Right cardiac atrium (tissue), 5 donors: ENCODE data around the gene WLS. TPM values are rescaled to one million over a fixed set of nuclear protein-coding genes. Genes with fewer than 3 reads are reported as not detected.

Experiments used
- ATAC-seq, 2 donors: fragments of 200-7000 bp; cut with Tn5 transposase; one replicate each; pipeline versions ENCODE4 v1.8.0 to v1.9.1; 2020; ENCODE audit warnings: moderate library complexity in 2 of 2, mild to moderate bottlenecking in 1 of 2
- DNase-seq, 3 donors: peaks; one replicate each; pipeline ENCODE4 v3.0.0-alpha.2; 2020
- H3K27ac ChIP-seq: one replicate; pipeline ENCODE4 v1.5.1; 2013; ENCODE audit warnings: mild to moderate bottlenecking, low read length, control low read depth, moderate library complexity
- H3K27me3 ChIP-seq: one replicate; pipeline ENCODE4 v1.6.1; 2013; ENCODE audit not compliant: control insufficient read depth, insufficient read depth
- H3K4me1 ChIP-seq: one replicate; pipeline ENCODE4 v1.6.1; 2013; ENCODE audit warnings: low read length; ENCODE audit not compliant: control insufficient read depth, insufficient read depth
- H3K4me3 ChIP-seq: one replicate; pipeline ENCODE4 v1.5.1; 2013; ENCODE audit warnings: low read length, control low read depth
- H3K9me3 ChIP-seq: one replicate; pipeline ENCODE4 v1.6.1; 2013; ENCODE audit warnings: low read length; ENCODE audit not compliant: control insufficient read depth
- WGBS: extraction: QIAGEN DNeasy Blood & Tissue Kit; methylation state at CpG from one replicate; pipeline ENCODE4 v1.1.7; 2013; 5-methylcytosine and 5-hydroxymethylcytosine counted together
- intact Hi-C, 4 donors: fragments of 100-400 bp; cut with DNase I; formaldehyde crosslinking; loops; one replicate each; pipeline versions ENCODE4 v1.11.0 to v1.14.0; 2022 to 2023
- polyA plus RNA-seq: library from polyadenylated mRNA; stranded (reverse); fragments of 200-250 nt; gene quantifications from one replicate; pipeline ENCODE4 v1.2.3, GENCODE V29; 2013
- total RNA-seq, 4 donors: library from RNA; stranded (reverse); fragmentation: NEBNext Ultra II Directional; extraction: Animal tissue kit (Norgen Biotek cat#: 25700); gene quantifications; one replicate each; pipeline ENCODE4 v1.2.1, GENCODE V29; 2021
- donor health status: healthy with polysubstance abuse.
- donor health status: DM: no; HTN: yes; CAD: no.
- donor health status: DM: no; HTN: no; CAD: no.
- donor health status: DM: no; HTN: yes; CAD: no; lungs with severe emphysema.
- donor health status: DM: yes; HTN: yes; CAD: no.

Gene WLS
- total and polyA plus RNA-seq, 5 donors = 50.9 to 102 (median 101) TPM

DNA sequence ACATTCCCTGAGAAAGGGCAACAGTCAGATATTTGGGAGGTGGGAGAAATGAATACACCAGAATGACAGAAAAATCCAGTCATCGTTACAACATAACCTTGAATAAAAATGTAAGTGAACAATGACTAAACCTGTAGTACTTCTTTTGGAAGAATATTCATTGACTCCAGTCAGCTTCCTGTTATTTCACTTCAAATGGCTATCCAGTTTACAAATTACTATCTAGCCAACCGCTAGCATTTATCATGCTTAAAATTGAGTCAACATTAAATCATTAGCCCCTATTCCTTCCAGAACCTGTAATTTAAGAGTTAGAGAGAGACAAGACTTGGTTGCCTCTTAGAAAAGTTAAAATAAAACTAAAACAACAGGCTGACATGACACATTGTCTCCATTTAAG is 33.6 kb downstream of the WLS start:
- H3K4me1 ChIP-seq = peaks cover 7% of the 10 kb centered on the region
- ATAC-seq (no peak), DNase-seq (no peak)
- no peaks in the 10 kb centered on the region for H3K9me3 ChIP-seq
- 54% methylated on average over 2 of the region's 2 CpGs for WGBS
- H3K27me3 ChIP-seq = no peaks in the 10 kb centered on the region
- H3K27ac ChIP-seq = no peak overlapping the region
- H3K4me3 ChIP-seq = no peak overlapping the region
- intact Hi-C loops = no loop called here

GRCh38 chr1:68197891-68198290 is 34.4 kb downstream of the WLS start:
- WGBS = 95% methylated on average over 1 of the region's 1 CpG
- peaks cover 7% of the 10 kb centered on the region for H3K4me1 ChIP-seq

GRCh38 chr1:68197461-68197860 is 34.9 kb downstream of the WLS start:
- DNase-seq (no peak), ATAC-seq (no peak)
- no peaks in the 10 kb centered on the region for H3K27me3 ChIP-seq
- H3K27ac ChIP-seq = no peak overlapping the region
- 67% methylated on average over 2 of the region's 2 CpGs for WGBS
- H3K4me3 ChIP-seq = no peak overlapping the region
- peaks cover 4% of the 10 kb centered on the region for H3K4me1 ChIP-seq
- intact Hi-C loops = no loop called here
- H3K9me3 ChIP-seq = no peaks in the 10 kb centered on the region

More at GRCh38 chr1:68197891-68198290, 34.4 kb downstream of the WLS start:
- Histone ChIP-seq H3K27me3 (no peaks in the 10 kb centered on the region), H3K4me3 (no peak overlapping the region), H3K27ac (no peak overlapping the region), H3K9me3 (no peaks in the 10 kb centered on the region)
- ATAC-seq (no peak), DNase-seq (no peak)
- intact Hi-C loops = no loop called here

DNA sequence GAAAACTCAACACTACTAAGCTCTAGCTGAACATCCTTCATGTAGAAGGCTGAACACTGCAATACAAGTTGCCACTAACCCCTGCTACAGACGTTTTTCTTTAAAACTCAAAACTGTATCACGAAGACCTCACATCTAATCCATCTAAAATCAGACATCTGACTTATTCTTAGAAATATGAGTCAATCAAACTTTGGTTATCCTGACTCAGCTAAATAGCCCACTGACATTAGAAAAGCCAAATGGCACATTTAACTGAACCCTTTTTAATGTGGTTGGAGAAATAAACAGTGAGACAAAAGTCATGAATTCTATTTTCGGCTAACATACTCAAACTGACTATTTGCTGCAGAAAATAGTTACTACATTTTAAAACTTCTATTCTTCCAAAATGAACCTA is 35.6 kb downstream of the WLS start:
- ATAC-seq (no peak), DNase-seq (no peak)
- H3K4me1 ChIP-seq = no peaks in the 10 kb centered on the region
- no peaks in the 10 kb centered on the region for H3K27me3 ChIP-seq
- H3K27ac ChIP-seq = no peak overlapping the region
- H3K4me3 ChIP-seq = no peak overlapping the region
- 49% methylated on average over 3 of the region's 3 CpGs for WGBS
- no peaks in the 10 kb centered on the region for H3K9me3 ChIP-seq
- intact Hi-C loops = no loop called here

- no peaks in the 10 kb centered on the region for H3K9me3 ChIP-seq
- ATAC-seq (no peak), DNase-seq (no peak)
- intact Hi-C loops = no loop called here
- H3K27ac ChIP-seq = no peak overlapping the region
- WGBS = 98% methylated on average over 2 of the region's 2 CpGs
- H3K4me1 ChIP-seq = no peaks in the 10 kb centered on the region
- no peaks in the 10 kb centered on the region for H3K27me3 ChIP-seq
- no peak overlapping the region for H3K4me3 ChIP-seq
Measured at GRCh38 chr1:68191717-68192116, 40.6 kb downstream of the WLS start.

DNA sequence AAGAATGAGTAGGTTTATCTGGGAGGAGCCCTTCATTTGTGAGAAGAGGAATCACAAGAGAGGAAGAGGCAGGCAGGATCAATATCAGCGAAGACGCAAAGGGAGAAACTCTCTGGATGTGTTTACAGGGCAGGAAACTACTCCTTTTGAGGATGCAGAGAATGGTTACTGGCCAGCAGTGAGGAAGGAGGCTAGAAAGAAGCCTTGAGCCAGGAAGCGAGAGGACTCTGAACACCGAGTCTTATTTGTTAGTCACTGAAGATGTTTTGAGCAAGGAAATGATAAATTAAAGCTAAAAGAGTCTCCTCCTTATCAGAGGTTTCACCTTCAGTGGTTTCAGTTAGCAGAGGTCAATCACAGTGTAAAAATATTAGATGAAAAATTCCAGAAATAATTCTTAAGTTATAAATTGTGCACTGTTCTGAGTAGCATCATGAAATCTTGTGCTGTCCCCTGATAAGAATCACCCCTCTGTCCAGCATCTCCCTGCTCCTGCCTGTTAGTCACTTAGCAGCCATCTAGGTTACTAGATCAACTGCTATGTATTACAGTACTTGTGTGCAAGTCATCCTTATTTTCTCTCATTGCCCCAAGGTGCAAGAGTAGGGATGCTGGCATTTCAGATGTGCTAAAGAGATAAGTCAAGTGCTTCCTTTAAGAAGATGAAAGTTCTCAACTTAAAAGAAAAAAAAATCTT is 43.5 kb downstream of the WLS start:
- Histone ChIP-seq H3K27me3 (no peaks in the 10 kb centered on the region), H3K9me3 (no peaks in the 10 kb centered on the region), H3K27ac (no peak overlapping the region), H3K4me3 (no peak overlapping the region), H3K4me1 (no peaks in the 10 kb centered on the region)
- whole genome bisulfite sequencing = 59% methylated on average over 4 of the region's 4 CpGs
- ATAC-seq (no peak), DNase-seq (no peak)
- intact Hi-C loops = no loop called here

DNA sequence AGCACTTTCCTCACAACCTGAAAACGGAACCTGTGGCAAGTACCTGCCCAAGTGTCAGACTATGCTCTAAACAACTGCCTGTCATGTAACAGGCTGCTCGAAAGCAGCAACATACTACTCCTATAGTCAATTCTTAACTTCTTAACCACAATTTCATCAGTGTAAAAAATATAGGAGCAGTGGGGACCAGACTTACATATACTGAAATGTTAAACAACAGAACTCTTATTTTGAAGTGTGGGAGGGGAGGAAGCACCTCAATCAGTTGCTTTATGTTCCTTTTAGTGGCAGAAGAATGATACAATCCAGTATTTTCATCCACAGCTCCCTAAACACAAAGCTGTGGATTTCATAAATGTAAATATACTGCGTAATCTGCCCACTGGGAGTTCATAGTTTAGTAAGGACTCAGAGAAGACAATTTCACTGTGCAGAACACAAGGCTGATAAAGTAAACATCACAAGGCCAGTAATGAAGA is 44.2 kb downstream of the WLS start:
- no peaks in the 10 kb centered on the region for H3K9me3 ChIP-seq
- WGBS = 86% methylated on average over 3 of the region's 3 CpGs
- H3K4me3 ChIP-seq = no peak overlapping the region
- no peak for ATAC-seq
- H3K4me1 ChIP-seq = no peaks in the 10 kb centered on the region
- no peak overlapping the region for H3K27ac ChIP-seq
- DNase-seq = no peak
- intact Hi-C loops = no loop called here
- no peaks in the 10 kb centered on the region for H3K27me3 ChIP-seq

DNA sequence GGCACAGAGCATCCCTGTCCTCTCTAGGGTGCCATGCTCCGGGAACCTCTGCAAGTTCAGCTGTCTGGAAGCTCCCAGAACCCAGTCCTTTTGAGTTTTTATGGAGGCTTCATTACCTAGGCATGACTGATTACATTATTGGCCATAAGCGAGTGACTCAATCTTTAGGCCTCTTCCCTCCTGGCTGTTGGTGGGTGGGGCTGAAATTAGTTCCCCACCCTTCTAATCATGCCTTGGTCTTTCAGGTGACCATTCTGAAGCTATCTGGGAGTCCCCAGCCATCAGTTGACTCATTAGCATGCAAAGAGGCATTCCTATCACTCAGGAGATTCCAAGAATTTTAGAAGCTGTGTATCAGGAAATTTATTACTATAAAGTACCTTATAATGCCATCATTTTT is 46.6 kb downstream of the WLS start:
- intact Hi-C loops = no loop called here
- no peak overlapping the region for H3K4me3 ChIP-seq
- 48% methylated on average over 2 of the region's 2 CpGs for WGBS
- no peaks in the 10 kb centered on the region for H3K4me1 ChIP-seq
- no peak for ATAC-seq
- no peaks in the 10 kb centered on the region for H3K9me3 ChIP-seq
- no peak overlapping the region for H3K27ac ChIP-seq
- no peaks in the 10 kb centered on the region for H3K27me3 ChIP-seq
- no peak for DNase-seq

GRCh38 chr1:68183895-68184294 is 48.4 kb downstream of the WLS start:
- ATAC-seq = no peak
- H3K27ac ChIP-seq = no peak overlapping the region
- WGBS = 97% methylated on average over 2 of the region's 2 CpGs
- H3K9me3 ChIP-seq = no peaks in the 10 kb centered on the region
- intact Hi-C loops = no loop called here
- no peak overlapping the region for H3K4me3 ChIP-seq
- H3K27me3 ChIP-seq = no peaks in the 10 kb centered on the region
- no peaks in the 10 kb centered on the region for H3K4me1 ChIP-seq
- no peak for DNase-seq

- no peaks in the 10 kb centered on the region for H3K4me1 ChIP-seq
- DNase-seq = no peak
- H3K27ac ChIP-seq = no peak overlapping the region
- H3K27me3 ChIP-seq = no peaks in the 10 kb centered on the region
- no peak overlapping the region for H3K4me3 ChIP-seq
- intact Hi-C loops = no loop called here
- 71% methylated on average over 1 of the region's 1 CpG for WGBS
- no peak for ATAC-seq
- H3K9me3 ChIP-seq = no peaks in the 10 kb centered on the region
Measured at GRCh38 chr1:68181165-68181556, 51.2 kb downstream of the WLS start.

- DNase-seq = no peak
- Histone ChIP-seq H3K27me3 (no peaks in the 10 kb centered on the region), H3K27ac (no peak overlapping the region), H3K9me3 (no peaks in the 10 kb centered on the region), H3K4me1 (no peaks in the 10 kb centered on the region), H3K4me3 (no peak overlapping the region)
- no peak for ATAC-seq
- intact Hi-C loops = no loop called here
Measured at GRCh38 chr1:68180441-68181164, 51.7 kb downstream of the WLS start.
